Activated naive CD8-positive, alpha-beta T cell treated with anti-CD3 and anti-CD28 coated beads for 36 hours (primary cell): Measurements from ENCODE around the gene ATP5F1E. TPM values are rescaled to one million over a fixed set of nuclear protein-coding genes. Genes with fewer than 3 reads are reported as not detected.
A peak's percentile ranks its signal among the peaks of the same experiment; 100 is the strongest.

Experiments
- DNase-seq: peaks from one replicate; pipeline ENCODE4 v3.0.0; 2021
- H3K27ac Mint-ChIP-seq: one replicate; pipeline ENCODE4 v1.8.0; 2022; ENCODE audit warnings: mild to moderate bottlenecking, moderate library complexity, mixed read lengths
- H3K27me3 Mint-ChIP-seq: one replicate; pipeline ENCODE4 v1.8.0; 2022; ENCODE audit warnings: mild to moderate bottlenecking, mixed read lengths
- H3K36me3 Mint-ChIP-seq: one replicate; pipeline ENCODE4 v1.8.0; 2021; ENCODE audit warnings: mild to moderate bottlenecking, mixed read lengths
- H3K4me1 Mint-ChIP-seq: one replicate; pipeline ENCODE4 v1.8.0; 2021; ENCODE audit warnings: mixed read lengths
- H3K4me3 Mint-ChIP-seq: one replicate; pipeline ENCODE4 v1.8.0; 2022; ENCODE audit warnings: mild to moderate bottlenecking, moderate library complexity, mixed read lengths
- H3K9me3 Mint-ChIP-seq: one replicate; pipeline ENCODE4 v1.8.0; 2022; ENCODE audit warnings: mixed read lengths
- total RNA-seq, 2 experiments: library from RNA; stranded (reverse); gene quantifications; one replicate each; pipeline ENCODE4 v1.2.3, GENCODE V29; 2021

Gene ATP5F1E
- total RNA-seq, 2 experiments from 2014 or later = 83.0 to 84.4 TPM

GRCh38 chr20:59033093-59033492 lies 958 bp upstream of the ATP5F1E start:
- H3K27ac Mint-ChIP-seq = peak overlapping the region; percentile 97
- peaks cover 55% of the 10 kb centered on the region for H3K4me1 Mint-ChIP-seq
- H3K27me3 Mint-ChIP-seq = no peaks in the 10 kb centered on the region
- DNase-seq = no peak
- H3K36me3 Mint-ChIP-seq = peaks cover 59% of the 10 kb centered on the region
- no peaks in the 10 kb centered on the region for H3K9me3 Mint-ChIP-seq
- peak overlapping the region; percentile 95 for H3K4me3 Mint-ChIP-seq

- Mint-ChIP-seq H3K27ac (peak overlapping the region; percentile 97), H3K36me3 (peaks cover 58% of the 10 kb centered on the region), H3K4me1 (peaks cover 56% of the 10 kb centered on the region), H3K4me3 (peak overlapping the region; percentile 95), H3K9me3 (no peaks in the 10 kb centered on the region), H3K27me3 (no peaks in the 10 kb centered on the region)
- no peak for DNase-seq
These were observed 551 bp upstream of the ATP5F1E start for GRCh38 chr20:59032713-59033059.

GRCh38 chr20:59031564-59032022 lies 542 bp downstream of the ATP5F1E start:
- Mint-ChIP-seq H3K9me3 (no peaks in the 10 kb centered on the region), H3K4me3 (peak overlapping the region; percentile 93), H3K36me3 (peaks cover 62% of the 10 kb centered on the region), H3K27me3 (no peaks in the 10 kb centered on the region), H3K4me1 (peaks cover 61% of the 10 kb centered on the region), H3K27ac (peak overlapping the region; percentile 95)
- DNase-seq = no peak

GRCh38 chr20:59030911-59031563 lies 1.1 kb downstream of the ATP5F1E start:
- Mint-ChIP-seq H3K36me3 (peaks cover 62% of the 10 kb centered on the region), H3K27me3 (no peaks in the 10 kb centered on the region), H3K9me3 (no peaks in the 10 kb centered on the region), H3K27ac (peak overlapping the region; percentile 95), H3K4me1 (peaks cover 63% of the 10 kb centered on the region), H3K4me3 (peak overlapping the region; percentile 93)
- DNase-seq = no peak

- H3K9me3 Mint-ChIP-seq = no peaks in the 10 kb centered on the region
- DNase-seq = no peak
- no peaks in the 10 kb centered on the region for H3K27me3 Mint-ChIP-seq
- H3K4me1 Mint-ChIP-seq = peaks cover 56% of the 10 kb centered on the region
- peaks cover 56% of the 10 kb centered on the region for H3K36me3 Mint-ChIP-seq
- H3K4me3 Mint-ChIP-seq = peak overlapping the region; percentile 60
- peak overlapping the region; percentile 56 for H3K27ac Mint-ChIP-seq
These were observed 3.3 kb downstream of the ATP5F1E start for GRCh38 chr20:59028812-59029211.

- peaks cover 55% of the 10 kb centered on the region for H3K36me3 Mint-ChIP-seq
- no peaks in the 10 kb centered on the region for H3K9me3 Mint-ChIP-seq
- H3K27me3 Mint-ChIP-seq = no peaks in the 10 kb centered on the region
- H3K4me1 Mint-ChIP-seq = peaks cover 51% of the 10 kb centered on the region
- no peak overlapping the region for H3K27ac Mint-ChIP-seq
- H3K4me3 Mint-ChIP-seq = no peak overlapping the region
- no peak for DNase-seq
These were observed 4.3 kb downstream of the ATP5F1E start for GRCh38 chr20:59027741-59028320.

GRCh38 chr20:59026904-59027740 lies 5.0 kb downstream of the ATP5F1E start:
- Mint-ChIP-seq H3K27me3 (no peaks in the 10 kb centered on the region), H3K27ac (peak overlapping the region; percentile 12), H3K36me3 (peaks cover 57% of the 10 kb centered on the region), H3K4me1 (peaks cover 50% of the 10 kb centered on the region), H3K9me3 (no peaks in the 10 kb centered on the region), H3K4me3 (no peak overlapping the region)
- no peak for DNase-seq

GRCh38 chr20:59025511-59025910 lies 6.6 kb downstream of the ATP5F1E start:
- DNase-seq = no peak
- no peaks in the 10 kb centered on the region for H3K9me3 Mint-ChIP-seq
- H3K27ac Mint-ChIP-seq = peak overlapping the region; percentile 39
- H3K4me3 Mint-ChIP-seq = no peak overlapping the region
- no peaks in the 10 kb centered on the region for H3K27me3 Mint-ChIP-seq
- peaks cover 44% of the 10 kb centered on the region for H3K36me3 Mint-ChIP-seq
- peaks cover 47% of the 10 kb centered on the region for H3K4me1 Mint-ChIP-seq

- H3K9me3 Mint-ChIP-seq = no peaks in the 10 kb centered on the region
- peaks cover 43% of the 10 kb centered on the region for H3K4me1 Mint-ChIP-seq
- no peak overlapping the region for H3K27ac Mint-ChIP-seq
- no peak for DNase-seq
- H3K4me3 Mint-ChIP-seq = no peak overlapping the region
- peaks cover 40% of the 10 kb centered on the region for H3K36me3 Mint-ChIP-seq
- H3K27me3 Mint-ChIP-seq = no peaks in the 10 kb centered on the region
These were observed 7.0 kb downstream of the ATP5F1E start for GRCh38 chr20:59025086-59025485.

- peaks cover 34% of the 10 kb centered on the region for H3K4me1 Mint-ChIP-seq
- no peaks in the 10 kb centered on the region for H3K27me3 Mint-ChIP-seq
- no peaks in the 10 kb centered on the region for H3K9me3 Mint-ChIP-seq
- H3K27ac Mint-ChIP-seq = no peak overlapping the region
- no peak overlapping the region for H3K4me3 Mint-ChIP-seq
- H3K36me3 Mint-ChIP-seq = peaks cover 33% of the 10 kb centered on the region
- DNase-seq = no peak
These were observed 8.0 kb downstream of the ATP5F1E start for GRCh38 chr20:59024111-59024530.

- Mint-ChIP-seq H3K9me3 (no peaks in the 10 kb centered on the region), H3K27me3 (no peaks in the 10 kb centered on the region), H3K36me3 (peaks cover 28% of the 10 kb centered on the region), H3K27ac (no peak overlapping the region), H3K4me3 (no peak overlapping the region), H3K4me1 (peaks cover 29% of the 10 kb centered on the region)
- no peak for DNase-seq
These were observed 8.5 kb downstream of the ATP5F1E start for GRCh38 chr20:59023616-59024015.

- H3K36me3 Mint-ChIP-seq = peaks cover 22% of the 10 kb centered on the region
- no peak for DNase-seq
- H3K27me3 Mint-ChIP-seq = no peaks in the 10 kb centered on the region
- no peaks in the 10 kb centered on the region for H3K9me3 Mint-ChIP-seq
- H3K4me3 Mint-ChIP-seq = no peak overlapping the region
- peaks cover 21% of the 10 kb centered on the region for H3K4me1 Mint-ChIP-seq
- no peak overlapping the region for H3K27ac Mint-ChIP-seq
These were observed 9.4 kb downstream of the ATP5F1E start for GRCh38 chr20:59022754-59023153.

GRCh38 chr20:59020938-59021551 lies 11.1 kb downstream of the ATP5F1E start:
- no peaks in the 10 kb centered on the region for H3K9me3 Mint-ChIP-seq
- no peak for DNase-seq
- no peaks in the 10 kb centered on the region for H3K27me3 Mint-ChIP-seq
- no peak overlapping the region for H3K27ac Mint-ChIP-seq
- no peak overlapping the region for H3K4me3 Mint-ChIP-seq
- peaks cover 21% of the 10 kb centered on the region for H3K4me1 Mint-ChIP-seq
- H3K36me3 Mint-ChIP-seq = peaks cover 10% of the 10 kb centered on the region

- H3K27me3 Mint-ChIP-seq = no peaks in the 10 kb centered on the region
- H3K4me3 Mint-ChIP-seq = no peak within 1 kb of the TSS
- peak within 1 kb of the TSS; percentile 38 for H3K27ac Mint-ChIP-seq
- H3K36me3 Mint-ChIP-seq = peaks cover 9% of the 10 kb centered on the region
- no peak for DNase-seq
- H3K4me1 Mint-ChIP-seq = peaks cover 25% of the 10 kb centered on the region
- H3K9me3 Mint-ChIP-seq = no peaks in the 10 kb centered on the region
These were observed 12.9 kb downstream of the ATP5F1E start, which contains the start of gene TUBB1 for GRCh38 chr20:59019217-59019616. Gene TUBB1, plus strand, starts transcription at chr20:59019429. Its CDS starts 94 bp downstream, at chr20:59019523.

GRCh38 chr20:59018817-59019216 lies 13.3 kb downstream of the ATP5F1E start:
- Mint-ChIP-seq H3K27me3 (no peaks in the 10 kb centered on the region), H3K4me3 (no peak overlapping the region)
- no peak for DNase-seq

More at GRCh38 chr20:59018817-59019216, 13.3 kb downstream of the ATP5F1E start:
- H3K27ac Mint-ChIP-seq = peak overlapping the region; percentile 38
- H3K9me3 Mint-ChIP-seq = no peaks in the 10 kb centered on the region
- H3K4me1 Mint-ChIP-seq = peaks cover 29% of the 10 kb centered on the region
- peaks cover 6% of the 10 kb centered on the region for H3K36me3 Mint-ChIP-seq
